Suprapubic skin (tissue), 4 donors: ENCODE data around the gene TLL1. TPM values are rescaled to one million over a fixed set of nuclear protein-coding genes. Genes with fewer than 3 reads are reported as not detected.

ENCODE experiments used
- DNase-seq, 2 donors: peaks; one replicate each; pipeline ENCODE4 v3.0.0-alpha.2; 2019; ENCODE audit warnings: low spot score in 2 of 2
- H3K27ac ChIP-seq: fragments of 200-600 bp; sonication (generic); one replicate; pipeline ENCODE4 v1.5.1; 2019
- H3K27me3 ChIP-seq: fragments of 200-600 bp; sonication (generic); one replicate; pipeline ENCODE4 v1.5.1; 2019
- H3K36me3 ChIP-seq: fragments of 200-600 bp; sonication (generic); one replicate; pipeline ENCODE4 v1.5.1; 2019
- H3K4me1 ChIP-seq: fragments of 200-600 bp; sonication (generic); one replicate; pipeline ENCODE4 v1.5.1; 2019
- H3K4me3 ChIP-seq: fragments of 200-600 bp; sonication (generic); one replicate; pipeline ENCODE4 v1.5.1; 2019; ENCODE audit warnings: mild to moderate bottlenecking
- H3K9me3 ChIP-seq: fragments of 200-600 bp; sonication (generic); one replicate; pipeline ENCODE4 v1.5.1; 2019
- EP300 ChIP-seq: sonication (generic); formaldehyde crosslinking; IDR thresholded peaks from one replicate; pipeline ENCODE4 v1.6.1; 2017; ENCODE audit warnings: antibody characterized with exemption
- POLR2A ChIP-seq, 2 donors: fragments of 450-650 bp; IDR thresholded peaks; one replicate each; pipeline ENCODE4 v1.6.1; 2017; ENCODE audit warnings: antibody characterized with exemption in 2 of 2, mild to moderate bottlenecking in 2 of 2, moderate library complexity in 2 of 2
- POLR2AphosphoS5 ChIP-seq, 3 donors: sonication (generic); formaldehyde crosslinking; IDR thresholded peaks; one replicate each; pipeline ENCODE4 v1.6.1; 2017; ENCODE audit warnings: antibody characterized with exemption in 3 of 3
- WGBS: methylation state at CpG from one replicate; pipeline ENCODE4 v1.1.5; 2018; 5-methylcytosine and 5-hydroxymethylcytosine counted together
- total RNA-seq, 4 donors: library from RNA; depleted of rRNA; stranded (reverse); fragments of >200 nt; gene quantifications; one replicate each; pipeline ENCODE4 v1.1.0, GENCODE V29; 2016
- TF ChIP-seq, protein P1 (sequence below), 2 donors: fragments of 200-600 bp in 1 of 2; fragments of 450-650 bp in 1 of 2; sonication (generic) in 1 of 2; IDR thresholded peaks; one replicate each; pipeline ENCODE4 v1.5.1; 2016 to 2019; ENCODE audit warnings: antibody characterized with exemption in 2 of 2, mild to moderate bottlenecking in 1 of 2, moderate library complexity in 1 of 2

The TLL1 gene
- total RNA-seq = 10 to 100 TPM in 2 of 4 donors, 1 to 10 TPM in 2; 6.4 to 12.9 (median 8.6) TPM

DNA sequence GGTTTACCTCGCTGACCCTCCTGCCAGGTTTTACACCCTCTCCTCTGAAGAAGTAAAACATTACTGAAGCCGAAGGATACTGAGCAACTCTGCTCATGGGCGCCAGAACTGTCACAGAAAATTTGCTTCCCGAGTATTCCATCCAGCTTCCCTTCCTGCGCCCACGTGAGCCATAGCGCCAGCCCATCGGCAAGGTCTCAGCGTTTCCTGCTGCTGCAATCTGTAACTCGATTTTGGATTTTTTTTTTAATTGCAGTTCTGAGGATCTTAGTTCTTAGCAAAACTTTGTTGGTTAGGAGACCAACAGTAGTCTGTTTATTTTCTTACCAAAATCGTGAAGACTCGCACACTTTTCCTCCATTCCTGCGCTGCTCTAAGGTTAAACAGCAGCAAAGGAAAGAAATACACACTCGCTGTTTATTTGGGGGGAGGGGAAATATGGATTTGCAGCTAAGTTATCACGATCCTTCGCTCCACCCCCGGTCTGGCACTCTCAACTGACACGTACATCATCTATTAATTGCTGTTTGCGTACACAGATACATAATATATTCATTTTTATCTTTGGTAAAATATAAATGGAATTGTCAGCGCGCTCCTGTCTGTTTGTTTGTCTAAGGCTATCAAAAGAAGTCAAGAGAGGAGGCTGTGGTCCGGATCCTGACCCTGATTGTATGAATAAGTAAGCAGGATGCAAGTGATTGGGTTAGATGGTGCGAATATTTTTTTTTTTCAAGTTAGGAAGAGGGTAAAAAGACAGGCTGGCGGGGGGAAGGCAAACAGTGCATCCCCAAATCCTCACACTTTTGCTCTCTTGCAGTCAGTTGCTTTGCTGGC lies at the start of gene TLL1:
Gene TLL1 (plus strand): TSS at position 777 of the 837 bp plus-strand sequence. CDS start 668 bp downstream, outside the sequence.
- DNase-seq = no peak
- Histone ChIP-seq H3K27me3 (peaks cover 19% of the 10 kb centered on the region), H3K9me3 (no peaks in the 10 kb centered on the region), H3K27ac (peak within 1 kb of the TSS; percentile 74), H3K36me3 (no peaks in the 10 kb centered on the region), H3K4me3 (peak within 1 kb of the TSS; percentile 72), H3K4me1 (peaks cover 34% of the 10 kb centered on the region)
- no peak for TF ChIP-seq POLR2AphosphoS5 (IDR thresholded peaks at IDR 0.05)
- WGBS = 4% methylated on average over 24 of the region's 24 CpGs

- H3K9me3 ChIP-seq = peaks cover 4% of the 10 kb centered on the region
- no peaks in the 10 kb centered on the region for H3K27me3 ChIP-seq
- no peaks in the 10 kb centered on the region for H3K36me3 ChIP-seq
- no peak overlapping the region for H3K4me3 ChIP-seq
- no peak overlapping the region for H3K27ac ChIP-seq
- 97% methylated on average over 1 of the region's 1 CpG for WGBS
- H3K4me1 ChIP-seq = no peaks in the 10 kb centered on the region
- DNase-seq = no peak
- no peak for TF ChIP-seq EP300
- no peak for TF ChIP-seq POLR2AphosphoS5 (IDR thresholded peaks at IDR 0.05)
- no peak for TF ChIP-seq POLR2A (IDR thresholded peaks at IDR 0.05)
- TF ChIP-seq, protein P1, sequence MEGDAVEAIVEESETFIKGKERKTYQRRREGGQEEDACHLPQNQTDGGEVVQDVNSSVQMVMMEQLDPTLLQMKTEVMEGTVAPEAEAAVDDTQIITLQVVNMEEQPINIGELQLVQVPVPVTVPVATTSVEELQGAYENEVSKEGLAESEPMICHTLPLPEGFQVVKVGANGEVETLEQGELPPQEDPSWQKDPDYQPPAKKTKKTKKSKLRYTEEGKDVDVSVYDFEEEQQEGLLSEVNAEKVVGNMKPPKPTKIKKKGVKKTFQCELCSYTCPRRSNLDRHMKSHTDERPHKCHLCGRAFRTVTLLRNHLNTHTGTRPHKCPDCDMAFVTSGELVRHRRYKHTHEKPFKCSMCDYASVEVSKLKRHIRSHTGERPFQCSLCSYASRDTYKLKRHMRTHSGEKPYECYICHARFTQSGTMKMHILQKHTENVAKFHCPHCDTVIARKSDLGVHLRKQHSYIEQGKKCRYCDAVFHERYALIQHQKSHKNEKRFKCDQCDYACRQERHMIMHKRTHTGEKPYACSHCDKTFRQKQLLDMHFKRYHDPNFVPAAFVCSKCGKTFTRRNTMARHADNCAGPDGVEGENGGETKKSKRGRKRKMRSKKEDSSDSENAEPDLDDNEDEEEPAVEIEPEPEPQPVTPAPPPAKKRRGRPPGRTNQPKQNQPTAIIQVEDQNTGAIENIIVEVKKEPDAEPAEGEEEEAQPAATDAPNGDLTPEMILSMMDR (IDR thresholded peaks at IDR 0.05) = no peak
Measured at GRCh38 chr4:165826166-165826565, 46.9 kb upstream of the TLL1 start.

- DNase-seq = no peak
- no peak for TF ChIP-seq POLR2A (IDR thresholded peaks at IDR 0.05)
- TF ChIP-seq POLR2AphosphoS5 (IDR thresholded peaks at IDR 0.05) = no peak
- TF ChIP-seq EP300 = no peak
- TF ChIP-seq, protein P1 (IDR thresholded peaks at IDR 0.05) = no peak
- 81% methylated on average over 1 of the region's 1 CpG for WGBS
- no peaks in the 10 kb centered on the region for H3K36me3 ChIP-seq
- no peaks in the 10 kb centered on the region for H3K4me1 ChIP-seq
- H3K27ac ChIP-seq = no peak overlapping the region
- H3K27me3 ChIP-seq = no peaks in the 10 kb centered on the region
- H3K4me3 ChIP-seq = no peak overlapping the region
- peaks cover 4% of the 10 kb centered on the region for H3K9me3 ChIP-seq
Measured at GRCh38 chr4:165827018-165827417, 46.0 kb upstream of the TLL1 start.

GRCh38 chr4:165828928-165829327 lies 44.1 kb upstream of the TLL1 start:
- Histone ChIP-seq H3K4me3 (no peak overlapping the region), H3K36me3 (no peaks in the 10 kb centered on the region), H3K9me3 (peaks cover 4% of the 10 kb centered on the region), H3K27ac (no peak overlapping the region), H3K27me3 (no peaks in the 10 kb centered on the region), H3K4me1 (no peaks in the 10 kb centered on the region)
- TF ChIP-seq POLR2AphosphoS5 (IDR thresholded peaks at IDR 0.05) (no peak), POLR2A (IDR thresholded peaks at IDR 0.05) (no peak)
- no peak for DNase-seq
- 23% methylated on average over 2 of the region's 2 CpGs for WGBS

GRCh38 chr4:165834116-165834515 lies 38.9 kb upstream of the TLL1 start:
- no peak for DNase-seq
- WGBS = 95% methylated on average over 2 of the region's 2 CpGs
- no peaks in the 10 kb centered on the region for H3K36me3 ChIP-seq

DNA sequence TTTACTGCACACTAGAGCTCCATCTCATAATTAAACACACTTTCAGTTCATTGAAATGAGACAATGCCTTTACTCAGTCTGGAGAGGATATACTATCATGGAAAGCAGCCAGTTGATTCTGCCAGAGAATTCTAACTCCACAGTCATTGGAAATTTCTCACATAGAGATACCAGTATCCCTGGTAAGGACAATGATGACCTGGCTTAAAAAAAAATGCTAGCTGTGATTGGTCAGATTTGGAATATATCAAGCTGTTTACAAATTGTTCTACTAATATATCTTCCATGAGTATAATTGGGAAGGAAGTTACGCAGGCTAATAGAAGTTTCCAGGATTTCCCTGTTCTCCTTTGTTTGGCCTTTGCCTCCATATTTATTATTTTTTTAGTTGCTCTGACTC lies 34.5 kb upstream of the TLL1 start:
- no peaks in the 10 kb centered on the region for H3K9me3 ChIP-seq
- TF ChIP-seq EP300 (no peak), POLR2AphosphoS5 (IDR thresholded peaks at IDR 0.05) (no peak), POLR2A (IDR thresholded peaks at IDR 0.05) (no peak)
- TF ChIP-seq, protein P1 (IDR thresholded peaks at IDR 0.05) = no peak
- H3K27me3 ChIP-seq = no peaks in the 10 kb centered on the region
- no peak overlapping the region for H3K27ac ChIP-seq
- H3K36me3 ChIP-seq = no peaks in the 10 kb centered on the region
- H3K4me3 ChIP-seq = no peak overlapping the region
- DNase-seq = no peak
- H3K4me1 ChIP-seq = no peaks in the 10 kb centered on the region
- WGBS = 79% methylated on average over 1 of the region's 1 CpG

More at GRCh38 chr4:165834116-165834515, 38.9 kb upstream of the TLL1 start:
- Histone ChIP-seq H3K4me1 (no peaks in the 10 kb centered on the region), H3K9me3 (no peaks in the 10 kb centered on the region), H3K27ac (no peak overlapping the region), H3K27me3 (no peaks in the 10 kb centered on the region), H3K4me3 (no peak overlapping the region)
- TF ChIP-seq, protein P1 (IDR thresholded peaks at IDR 0.05) = no peak
- TF ChIP-seq POLR2A (IDR thresholded peaks at IDR 0.05) = no peak
